Stomach (tissue), 9 donors: ENCODE results near the gene TSGA10IP. TPM values are rescaled to one million over a fixed set of nuclear protein-coding genes. Genes with fewer than 3 reads are reported as not detected.
A peak's percentile ranks its signal among the peaks of the same experiment; 100 is the strongest.

Experiments used
- DNase-seq, 2 donors: peaks; one replicate each; pipeline versions ENCODE4 v3.0.0 to v3.0.0-alpha.2; 2013 to 2019
- H3K27ac ChIP-seq, 5 donors: fragments of 200-600 bp in 4 of 5; sonication (generic) in 4 of 5; one replicate each; pipeline ENCODE4 v1.5.1; 2013 to 2019; ENCODE audit warnings: mild to moderate bottlenecking in 1 of 5, moderate library complexity in 1 of 5
- H3K27me3 ChIP-seq, 3 donors: fragments of 200-600 bp; sonication (generic); one replicate each; pipeline ENCODE4 v1.5.1; 2017 to 2019; ENCODE audit warnings: mixed run types in 1 of 3
- H3K36me3 ChIP-seq, 4 donors: fragments of 200-600 bp; sonication (generic); 1 replicate in 3 of 4; 2 replicates in 1 of 4; pipeline ENCODE4 v1.5.1; 2016 to 2019
- H3K4me1 ChIP-seq, 4 donors: fragments of 200-600 bp; sonication (generic); one replicate each; pipeline ENCODE4 v1.5.1; 2016 to 2019
- H3K4me3 ChIP-seq, 4 donors: fragments of 200-600 bp; sonication (generic) in 3 of 4; one replicate each; pipeline ENCODE4 v1.5.1; 2016 to 2019; ENCODE audit warnings: mild to moderate bottlenecking in 1 of 4
- H3K9me3 ChIP-seq, 4 donors: fragments of 200-600 bp; sonication (generic); one replicate each; pipeline ENCODE4 v1.5.1; 2016 to 2019
- EP300 ChIP-seq: sonication (generic); formaldehyde crosslinking; IDR thresholded peaks from one replicate; pipeline ENCODE4 v1.6.1; 2017; ENCODE audit warnings: antibody characterized with exemption
- POLR2A ChIP-seq, 4 donors: fragments of 450-650 bp; IDR thresholded peaks; one replicate each; pipeline ENCODE4 v1.6.1; 2016; ENCODE audit warnings: antibody characterized with exemption in 4 of 4, control low read depth in 2 of 4, mild to moderate bottlenecking in 1 of 4, moderate library complexity in 1 of 4
- POLR2AphosphoS5 ChIP-seq, 3 donors: sonication (generic); formaldehyde crosslinking; IDR thresholded peaks; one replicate each; pipeline ENCODE4 v1.6.1; 2016; ENCODE audit warnings: antibody characterized with exemption in 3 of 3
- WGBS, 5 donors: extraction: QIAGEN DNeasy Blood & Tissue Kit in 3 of 5; methylation state at CpG; one replicate each; pipeline versions ENCODE4 v1.1.5 to v1.1.7; 2013 to 2018; 5-methylcytosine and 5-hydroxymethylcytosine counted together
- intact Hi-C: fragments of 100-400 bp; cut with DNase I; formaldehyde crosslinking; loops from one replicate; pipeline ENCODE4 v1.15.1; 2023; ENCODE audit warnings: low total_unique reads
- polyA plus RNA-seq, 3 donors: library from polyadenylated mRNA; stranded (reverse); fragments of 200-250 nt; gene quantifications; one replicate each; pipeline ENCODE4 v1.2.3, GENCODE V29; 2013
- total RNA-seq, 5 donors: library from RNA; depleted of rRNA; stranded (reverse); fragments of >200 nt; gene quantifications; one replicate each; pipeline versions ENCODE4 v1.1.0 to v1.2.3, GENCODE V29; 2014 to 2016
- TF ChIP-seq, protein P1 (sequence below), 7 experiments: fragments of 450-650 bp in 4 of 7; fragments of 200-600 bp in 3 of 7; sonication (generic) in 3 of 7; IDR thresholded peaks; one replicate each; pipeline ENCODE4 v1.5.1; 2016 to 2019; ENCODE audit warnings: antibody characterized with exemption in 7 of 7, control low read depth in 2 of 7, mild to moderate bottlenecking in 1 of 7
- donor health status: healthy with polysubstance abuse.
- donor health status: Bipolar disorder and iron deficiency.
- donor health status: healthy.

Gene TSGA10IP
- total and polyA plus RNA-seq, 8 donors = not detected

GRCh38 chr11:65928667-65929066 is 16.6 kb upstream of the TSGA10IP start:
- peak overlapping the region in 2 of 5 donors; percentile 76 to 77 for H3K27ac ChIP-seq
- no peak for TF ChIP-seq POLR2AphosphoS5 (IDR thresholded peaks at IDR 0.05)
- TF ChIP-seq, protein P1, sequence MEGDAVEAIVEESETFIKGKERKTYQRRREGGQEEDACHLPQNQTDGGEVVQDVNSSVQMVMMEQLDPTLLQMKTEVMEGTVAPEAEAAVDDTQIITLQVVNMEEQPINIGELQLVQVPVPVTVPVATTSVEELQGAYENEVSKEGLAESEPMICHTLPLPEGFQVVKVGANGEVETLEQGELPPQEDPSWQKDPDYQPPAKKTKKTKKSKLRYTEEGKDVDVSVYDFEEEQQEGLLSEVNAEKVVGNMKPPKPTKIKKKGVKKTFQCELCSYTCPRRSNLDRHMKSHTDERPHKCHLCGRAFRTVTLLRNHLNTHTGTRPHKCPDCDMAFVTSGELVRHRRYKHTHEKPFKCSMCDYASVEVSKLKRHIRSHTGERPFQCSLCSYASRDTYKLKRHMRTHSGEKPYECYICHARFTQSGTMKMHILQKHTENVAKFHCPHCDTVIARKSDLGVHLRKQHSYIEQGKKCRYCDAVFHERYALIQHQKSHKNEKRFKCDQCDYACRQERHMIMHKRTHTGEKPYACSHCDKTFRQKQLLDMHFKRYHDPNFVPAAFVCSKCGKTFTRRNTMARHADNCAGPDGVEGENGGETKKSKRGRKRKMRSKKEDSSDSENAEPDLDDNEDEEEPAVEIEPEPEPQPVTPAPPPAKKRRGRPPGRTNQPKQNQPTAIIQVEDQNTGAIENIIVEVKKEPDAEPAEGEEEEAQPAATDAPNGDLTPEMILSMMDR (IDR thresholded peaks at IDR 0.05) = no peak
- TF ChIP-seq EP300 = no peak
- no peak for TF ChIP-seq POLR2A (IDR thresholded peaks at IDR 0.05)
- peaks cover 0 to 13% (median 4%) of the 10 kb centered on the region in 3 donors for H3K27me3 ChIP-seq
- H3K36me3 ChIP-seq = peaks cover 0 to 11% (median 3%) of the 10 kb centered on the region in 4 donors
- H3K4me3 ChIP-seq = no peak overlapping the region
- H3K9me3 ChIP-seq = no peaks in the 10 kb centered on the region
- H3K4me1 ChIP-seq = peaks cover 0 to 9% (median 0%) of the 10 kb centered on the region in 4 donors
- WGBS, 5 donors = 61 to 65% (median 65%) methylated on average over 4 to 6 of the region's 6 CpGs
- no peak for DNase-seq
- intact Hi-C loops = no loop called here

- Histone ChIP-seq H3K4me3 (no peak overlapping the region), H3K36me3 (no peaks in the 10 kb centered on the region), H3K9me3 (no peaks in the 10 kb centered on the region), H3K4me1 (peaks cover 0 to 9% (median 0%) of the 10 kb centered on the region in 4 donors), H3K27me3 (peaks cover 0 to 14% (median 4%) of the 10 kb centered on the region in 3 donors), H3K27ac (no peak overlapping the region)
- no peak for TF ChIP-seq POLR2A (IDR thresholded peaks at IDR 0.05)
- no peak for TF ChIP-seq POLR2AphosphoS5 (IDR thresholded peaks at IDR 0.05)
- TF ChIP-seq, protein P1 (IDR thresholded peaks at IDR 0.05) = no peak
- no peak for TF ChIP-seq EP300
- 41 to 62% (median 50%) methylated on average over 13 of the region's 13 CpGs for WGBS, 5 donors
- intact Hi-C loops = no loop called here
- DNase-seq = no peak
These were observed 13.3 kb upstream of the TSGA10IP start for GRCh38 chr11:65931773-65932557.

GRCh38 chr11:65932558-65932919 is 12.7 kb upstream of the TSGA10IP start:
- Histone ChIP-seq H3K9me3 (no peaks in the 10 kb centered on the region), H3K4me1 (peaks cover 0 to 6% (median 0%) of the 10 kb centered on the region in 4 donors), H3K27ac (no peak overlapping the region), H3K4me3 (no peak overlapping the region), H3K27me3 (peaks cover 0 to 19% (median 4%) of the 10 kb centered on the region in 3 donors), H3K36me3 (no peaks in the 10 kb centered on the region)
- DNase-seq = no peak
- no peak for TF ChIP-seq POLR2A (IDR thresholded peaks at IDR 0.05)
- intact Hi-C loops = no loop called here
- WGBS, 5 donors = 29 to 45% (median 34%) methylated on average over 9 of the region's 9 CpGs

DNA sequence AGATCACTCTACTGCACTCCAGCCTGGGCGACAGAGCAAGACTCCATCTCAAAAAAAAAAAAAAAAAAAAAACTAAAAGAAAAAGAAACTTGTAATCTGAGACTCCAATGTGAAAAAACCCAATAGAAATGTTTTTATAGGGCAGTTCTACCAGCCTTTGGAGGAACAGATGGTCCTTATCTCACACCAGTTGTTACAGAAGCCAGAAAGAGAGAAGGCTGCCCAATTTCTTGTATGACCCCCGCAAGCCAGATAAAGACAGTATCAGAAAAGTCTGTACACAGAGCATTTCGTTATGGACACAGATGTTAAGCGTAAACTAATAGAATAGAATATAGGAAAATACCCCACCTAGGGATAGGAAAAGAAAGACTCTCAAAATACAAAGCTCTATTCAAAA is 11.3 kb upstream of the TSGA10IP start:
- H3K27me3 ChIP-seq = peaks cover 0 to 32% (median 4%) of the 10 kb centered on the region in 3 donors
- DNase-seq = no peak
- 41 to 59% (median 50%) methylated on average over 4 of the region's 4 CpGs for WGBS, 5 donors
- H3K4me3 ChIP-seq = no peak overlapping the region
- intact Hi-C loops = no loop called here
- H3K36me3 ChIP-seq = no peaks in the 10 kb centered on the region
- H3K9me3 ChIP-seq = no peaks in the 10 kb centered on the region
- H3K4me1 ChIP-seq = no peaks in the 10 kb centered on the region
- no peak overlapping the region for H3K27ac ChIP-seq
- TF ChIP-seq, protein P1 (IDR thresholded peaks at IDR 0.05) = no peak
- TF ChIP-seq EP300 = no peak
- no peak for TF ChIP-seq POLR2AphosphoS5 (IDR thresholded peaks at IDR 0.05)
- TF ChIP-seq POLR2A (IDR thresholded peaks at IDR 0.05) = no peak

DNA sequence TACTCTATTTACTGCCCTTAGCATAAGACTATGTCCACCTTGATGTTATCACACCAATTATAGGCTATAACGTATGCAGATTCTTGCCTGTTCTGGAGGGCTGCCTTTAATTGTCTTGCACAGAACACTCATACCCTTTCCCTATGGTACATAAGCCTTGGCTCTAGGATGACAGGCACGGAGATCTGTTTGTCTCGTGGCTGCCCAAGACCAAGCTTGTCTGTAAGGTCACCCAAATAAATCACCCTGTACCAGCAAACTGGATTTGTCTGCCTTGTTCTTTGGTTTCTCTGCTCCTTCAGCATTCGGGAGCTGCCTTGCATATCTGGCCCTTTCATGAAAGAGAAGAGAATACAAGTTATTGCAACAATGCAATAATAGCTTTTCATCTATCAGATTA is 7.5 kb upstream of the TSGA10IP start:
- DNase-seq = no peak
- intact Hi-C loops = no loop called here
- 33 to 62% (median 51%) methylated on average over 4 of the region's 4 CpGs for WGBS, 5 donors
- Histone ChIP-seq H3K27ac (no peak overlapping the region), H3K36me3 (no peaks in the 10 kb centered on the region), H3K9me3 (no peaks in the 10 kb centered on the region), H3K4me3 (no peak overlapping the region), H3K27me3 (peaks cover 0 to 45% (median 4%) of the 10 kb centered on the region in 3 donors), H3K4me1 (no peaks in the 10 kb centered on the region)
- TF ChIP-seq, protein P1 (IDR thresholded peaks at IDR 0.05) = no peak
- TF ChIP-seq EP300 = no peak
- no peak for TF ChIP-seq POLR2AphosphoS5 (IDR thresholded peaks at IDR 0.05)
- no peak for TF ChIP-seq POLR2A (IDR thresholded peaks at IDR 0.05)
